Stimulated activated memory B cell treated with anti-CD40 and anti-IgM and Interleukin-4, amounts not matched to agents 10 μg/mL and 1 μg/mL and 100 μg/mL, for 72 hours (primary cell): ENCODE data around the gene RNF115.
"Not testable (repeated sequence)": the region's sequence is repeated elsewhere in the genome, so short reads cannot be mapped to it uniquely, and the experiment has no call there.

Experiments
- ATAC-seq: fragments of 150-1000 bp; cut with Tn5 transposase; 2 replicates; pipeline ENCODE4 v1.10.0; 2021
- H3K27ac Mint-ChIP-seq: one replicate; pipeline ENCODE4 v1.8.0; 2022; ENCODE audit warnings: mild to moderate bottlenecking, mixed read lengths
- H3K27me3 Mint-ChIP-seq: one replicate; pipeline ENCODE4 v1.8.0; 2022; ENCODE audit warnings: mixed read lengths
- H3K36me3 Mint-ChIP-seq: one replicate; pipeline ENCODE4 v1.8.0; 2022; ENCODE audit warnings: mixed read lengths
- H3K4me1 Mint-ChIP-seq: one replicate; pipeline ENCODE4 v1.8.0; 2022; ENCODE audit warnings: mixed read lengths
- H3K4me3 Mint-ChIP-seq: one replicate; pipeline ENCODE4 v1.8.0; 2022; ENCODE audit warnings: mild to moderate bottlenecking, moderate library complexity, mixed read lengths
- H3K9me3 Mint-ChIP-seq: one replicate; pipeline ENCODE4 v1.8.0; 2022; ENCODE audit warnings: mixed read lengths

The RNF115 gene

GRCh38 chr1:145768004-145768403 lies 55.9 kb downstream of the RNF115 start:
- not testable (repeated sequence) for ATAC-seq, H3K27me3 Mint-ChIP-seq, H3K9me3 Mint-ChIP-seq, H3K27ac Mint-ChIP-seq, H3K4me1 Mint-ChIP-seq, H3K4me3 Mint-ChIP-seq
- peaks cover 48% of the 10 kb centered on the region for H3K36me3 Mint-ChIP-seq

- H3K9me3 Mint-ChIP-seq, H3K27ac Mint-ChIP-seq, H3K27me3 Mint-ChIP-seq, ATAC-seq, H3K4me1 Mint-ChIP-seq, H3K4me3 Mint-ChIP-seq: not testable (repeated sequence)
- peaks cover 50% of the 10 kb centered on the region for H3K36me3 Mint-ChIP-seq
These were observed 57.0 kb downstream of the RNF115 start for GRCh38 chr1:145766926-145767325.

- not testable (repeated sequence) for H3K4me1 Mint-ChIP-seq, ATAC-seq, H3K27me3 Mint-ChIP-seq, H3K4me3 Mint-ChIP-seq, H3K9me3 Mint-ChIP-seq, H3K27ac Mint-ChIP-seq
- H3K36me3 Mint-ChIP-seq = peaks cover 51% of the 10 kb centered on the region
These were observed 58.1 kb downstream of the RNF115 start for GRCh38 chr1:145765585-145766360.

GRCh38 chr1:145765127-145765526 lies 58.8 kb downstream of the RNF115 start:
- not testable (repeated sequence) for H3K9me3 Mint-ChIP-seq

GRCh38 chr1:145764231-145764940 lies 59.5 kb downstream of the RNF115 start:
- not testable (repeated sequence) for ATAC-seq, H3K4me3 Mint-ChIP-seq, H3K27ac Mint-ChIP-seq, H3K4me1 Mint-ChIP-seq, H3K9me3 Mint-ChIP-seq, H3K27me3 Mint-ChIP-seq
- peaks cover 55% of the 10 kb centered on the region for H3K36me3 Mint-ChIP-seq

More at GRCh38 chr1:145765127-145765526, 58.8 kb downstream of the RNF115 start:
- H3K4me3 Mint-ChIP-seq, H3K4me1 Mint-ChIP-seq, H3K27me3 Mint-ChIP-seq, ATAC-seq, H3K27ac Mint-ChIP-seq: not testable (repeated sequence)
- H3K36me3 Mint-ChIP-seq = peaks cover 52% of the 10 kb centered on the region

GRCh38 chr1:145762001-145762400 lies 61.9 kb downstream of the RNF115 start:
- peaks cover 60% of the 10 kb centered on the region for H3K36me3 Mint-ChIP-seq
- not testable (repeated sequence) for H3K4me1 Mint-ChIP-seq, H3K4me3 Mint-ChIP-seq, H3K27ac Mint-ChIP-seq, ATAC-seq, H3K9me3 Mint-ChIP-seq, H3K27me3 Mint-ChIP-seq

- not testable (repeated sequence) for H3K4me1 Mint-ChIP-seq, H3K4me3 Mint-ChIP-seq, H3K27ac Mint-ChIP-seq, ATAC-seq, H3K9me3 Mint-ChIP-seq, H3K27me3 Mint-ChIP-seq
- H3K36me3 Mint-ChIP-seq = peaks cover 61% of the 10 kb centered on the region
These were observed 62.4 kb downstream of the RNF115 start for GRCh38 chr1:145761498-145761897.

- not testable (repeated sequence) for ATAC-seq
These were observed 63.4 kb downstream of the RNF115 start for GRCh38 chr1:145760395-145760949.

GRCh38 chr1:145759721-145760120 lies 64.2 kb downstream of the RNF115 start:
- H3K9me3 Mint-ChIP-seq = peaks cover 2% of the 10 kb centered on the region
- no peak for ATAC-seq
- H3K27ac Mint-ChIP-seq = no peak overlapping the region
- H3K4me3 Mint-ChIP-seq = no peak overlapping the region
- H3K36me3 Mint-ChIP-seq = peaks cover 70% of the 10 kb centered on the region
- no peaks in the 10 kb centered on the region for H3K4me1 Mint-ChIP-seq
- H3K27me3 Mint-ChIP-seq = no peaks in the 10 kb centered on the region

More at GRCh38 chr1:145760395-145760949, 63.4 kb downstream of the RNF115 start:
- not testable (repeated sequence) for H3K27ac Mint-ChIP-seq, H3K4me1 Mint-ChIP-seq, H3K4me3 Mint-ChIP-seq, H3K9me3 Mint-ChIP-seq, H3K27me3 Mint-ChIP-seq
- peaks cover 66% of the 10 kb centered on the region for H3K36me3 Mint-ChIP-seq

- Mint-ChIP-seq H3K27me3 (no peaks in the 10 kb centered on the region), H3K36me3 (peaks cover 68% of the 10 kb centered on the region), H3K4me3 (no peak overlapping the region), H3K9me3 (peaks cover 2% of the 10 kb centered on the region), H3K4me1 (no peaks in the 10 kb centered on the region), H3K27ac (no peak overlapping the region)
- ATAC-seq = no peak
These were observed 65.3 kb downstream of the RNF115 start for GRCh38 chr1:145758575-145758974.

- Mint-ChIP-seq H3K9me3 (peaks cover 2% of the 10 kb centered on the region), H3K27ac (no peak overlapping the region), H3K36me3 (peaks cover 65% of the 10 kb centered on the region), H3K27me3 (no peaks in the 10 kb centered on the region), H3K4me3 (no peak overlapping the region), H3K4me1 (no peaks in the 10 kb centered on the region)
- ATAC-seq = no peak
These were observed 65.8 kb downstream of the RNF115 start for GRCh38 chr1:145758116-145758515.

GRCh38 chr1:145757420-145757819 lies 66.5 kb downstream of the RNF115 start:
- ATAC-seq = no peak
- Mint-ChIP-seq H3K36me3 (peaks cover 58% of the 10 kb centered on the region), H3K27me3 (no peaks in the 10 kb centered on the region), H3K27ac (no peak overlapping the region), H3K4me1 (no peaks in the 10 kb centered on the region), H3K4me3 (no peak overlapping the region), H3K9me3 (no peaks in the 10 kb centered on the region)

- H3K4me1 Mint-ChIP-seq = no peaks in the 10 kb centered on the region
- peaks cover 56% of the 10 kb centered on the region for H3K36me3 Mint-ChIP-seq
- H3K27me3 Mint-ChIP-seq = no peaks in the 10 kb centered on the region
- H3K9me3 Mint-ChIP-seq = no peaks in the 10 kb centered on the region
- no peak overlapping the region for H3K4me3 Mint-ChIP-seq
- ATAC-seq = no peak
- H3K27ac Mint-ChIP-seq = no peak overlapping the region
These were observed 72.3 kb downstream of the RNF115 start for GRCh38 chr1:145751491-145752037.

- Mint-ChIP-seq H3K9me3 (no peaks in the 10 kb centered on the region), H3K4me1 (no peaks in the 10 kb centered on the region), H3K27me3 (no peaks in the 10 kb centered on the region), H3K27ac (no peak overlapping the region), H3K36me3 (peaks cover 55% of the 10 kb centered on the region), H3K4me3 (no peak overlapping the region)
- ATAC-seq = no peak
These were observed 73.5 kb downstream of the RNF115 start for GRCh38 chr1:145750426-145750825.

- Mint-ChIP-seq H3K27ac (no peak overlapping the region), H3K27me3 (no peaks in the 10 kb centered on the region), H3K9me3 (no peaks in the 10 kb centered on the region), H3K4me1 (no peaks in the 10 kb centered on the region), H3K36me3 (peaks cover 74% of the 10 kb centered on the region), H3K4me3 (no peak overlapping the region)
- no peak for ATAC-seq
These were observed 76.3 kb downstream of the RNF115 start for GRCh38 chr1:145747398-145748247.
